H1 (cell line): ENCODE results near the gene ZNF385C. TPM values are rescaled to one million over a fixed set of nuclear protein-coding genes. Genes with fewer than 3 reads are reported as not detected.

Experiments used
- CTCF ChIA-PET: fragments of 300-600 bp; sonication (Branson Sonifier 250); formaldehyde crosslinking; loops from one replicate; lab custom pipeline; 2021; ENCODE audit not compliant: partially characterized antibody; lab: Charles Lee
- POLR2A ChIA-PET: fragments of 300-600 bp; sonication (Branson Sonifier 250); formaldehyde crosslinking; loops from one replicate; lab custom pipeline; 2021; ENCODE audit warnings: inconsistent platforms; ENCODE audit not compliant: partially characterized antibody; lab: Charles Lee
- DNase-seq, 2 experiments: peaks; one replicate each; pipeline versions ENCODE4 v3.0.0 to v3.0.0-alpha.2; 2010 to 2022; ENCODE audit warnings: low spot score in 2 of 2, low read depth in 1 of 2, mixed read lengths in 1 of 2
- FAIRE-seq: peaks from 2 replicates; lab custom pipeline; 2011; peaks lifted over from hg19 to GRCh38; lab: Jason Lieb, UNC
- H2AFZ ChIP-seq: 2 replicates; pipeline ENCODE4 v1.8.1; 2012; ENCODE audit warnings: low read length, inconsistent platforms
- H2AK5ac ChIP-seq: 2 replicates; pipeline ENCODE4 v1.6.1; 2013; ENCODE audit warnings: low read depth, low read length
- H2BK120ac ChIP-seq: replicated peaks from 2 replicates; pipeline ENCODE3; 2013; ENCODE audit warnings: low read depth, low read length, inconsistent platforms
- H2BK12ac ChIP-seq: 2 replicates; pipeline ENCODE4 v1.6.1; 2013; ENCODE audit warnings: low read depth, low read length
- H2BK15ac ChIP-seq: 2 replicates; pipeline ENCODE4 v1.6.1; 2013; ENCODE audit warnings: low read length
- H2BK20ac ChIP-seq: 2 replicates; pipeline ENCODE4 v1.6.1; 2013; ENCODE audit warnings: low read length
- H2BK5ac ChIP-seq: 2 replicates; pipeline ENCODE4 v1.6.1; 2013; ENCODE audit warnings: low read depth, low read length
- H3K14ac ChIP-seq: 2 replicates; pipeline ENCODE4 v1.6.1; 2013; ENCODE audit warnings: inconsistent platforms; ENCODE audit not compliant: insufficient read length
- H3K18ac ChIP-seq: 2 replicates; pipeline ENCODE4 v1.6.1; 2013; ENCODE audit warnings: low read length; ENCODE audit errors: extremely low read depth
- H3K23ac ChIP-seq: 2 replicates; pipeline ENCODE4 v1.6.1; 2013; ENCODE audit warnings: inconsistent platforms; ENCODE audit not compliant: insufficient read length
- H3K23me2 ChIP-seq: 2 replicates; pipeline ENCODE4 v1.6.1; 2013; ENCODE audit warnings: low read depth, low read length
- H3K27ac ChIP-seq: 2 replicates; pipeline ENCODE4 v1.6.1; 2011; ENCODE audit warnings: low read depth, low read length, inconsistent platforms
- H3K27me3 ChIP-seq, 4 experiments: replicated peaks in 1 of 4; 1 replicate in 1 of 4; 2 replicates in 3 of 4; pipeline versions ENCODE4 v1.6.1 to v1.8.1; 2011 to 2013; ENCODE audit warnings: low read length in 3 of 4, mild to moderate bottlenecking in 3 of 4, inconsistent platforms in 2 of 4, mixed read lengths in 2 of 4, moderate library complexity in 1 of 4; ENCODE audit not compliant: control insufficient read depth in 3 of 4, insufficient read depth in 3 of 4; ENCODE audit errors: extremely low read depth in 1 of 4
- H3K36me3 ChIP-seq, 4 experiments: 2 replicates each; pipeline versions ENCODE4 v1.6.1 to v1.8.1; 2011 to 2013; ENCODE audit warnings: mild to moderate bottlenecking in 4 of 4, low read length in 3 of 4, moderate library complexity in 2 of 4, control low read depth in 1 of 4, inconsistent platforms in 1 of 4; ENCODE audit not compliant: insufficient read depth in 4 of 4, control insufficient read depth in 2 of 4
- H3K4ac ChIP-seq: replicated peaks from 2 replicates; pipeline ENCODE3; 2013; ENCODE audit warnings: low read length, low read depth, mixed read lengths, inconsistent platforms; ENCODE audit not compliant: insufficient read length
- H3K4me1 ChIP-seq, 4 experiments: replicated peaks in 1 of 4; 1 replicate in 1 of 4; 2 replicates in 3 of 4; pipeline versions ENCODE4 v1.6.1 to v1.8.1; 2011 to 2013; ENCODE audit warnings: low read length in 3 of 4, inconsistent platforms in 2 of 4, mixed read lengths in 1 of 4; ENCODE audit not compliant: insufficient read depth in 4 of 4, control insufficient read depth in 3 of 4
- H3K4me2 ChIP-seq, 2 experiments: 2 replicates each; pipeline versions ENCODE4 v1.6.1 to v1.8.1; 2011 to 2013; ENCODE audit warnings: low read depth in 2 of 2, low read length in 2 of 2, control low read depth in 1 of 2, inconsistent platforms in 1 of 2, mild to moderate bottlenecking in 1 of 2; ENCODE audit not compliant: insufficient read depth in 1 of 2
- H3K4me3 ChIP-seq, 4 experiments: fragments of 200-600, 300-600 bp in 1 of 4; sonication (generic), shearing (Covaris generic), sonication (Bioruptor Twin) in 1 of 4; 2 replicates each; pipeline versions ENCODE4 v1.5.1 to v1.8.1; 2011 to 2016; ENCODE audit warnings: low read length in 4 of 4, low read depth in 3 of 4, control low read depth in 2 of 4, inconsistent platforms in 2 of 4, mild to moderate bottlenecking in 2 of 4, mixed read lengths in 1 of 4, moderate library complexity in 1 of 4; ENCODE audit not compliant: insufficient read depth in 2 of 4; ENCODE audit errors: extremely low read depth in 1 of 4
- H3K56ac ChIP-seq: replicated peaks from 2 replicates; pipeline ENCODE3; 2013; ENCODE audit warnings: low read depth, mild to moderate bottlenecking, mixed read lengths, low read length, inconsistent platforms; ENCODE audit not compliant: insufficient read length
- H3K79me1 ChIP-seq: 2 replicates; pipeline ENCODE4 v1.6.1; 2013; ENCODE audit warnings: low read depth, low read length, control low read depth
- H3K79me2 ChIP-seq, 2 experiments: 2 replicates each; pipeline versions ENCODE4 v1.6.1 to v1.8.1; 2012 to 2013; ENCODE audit warnings: low read length in 2 of 2, mild to moderate bottlenecking in 2 of 2, inconsistent platforms in 1 of 2; ENCODE audit not compliant: insufficient read depth in 2 of 2, control insufficient read depth in 1 of 2
- H3K9ac ChIP-seq, 4 experiments: replicated peaks in 1 of 4; 1 replicate in 1 of 4; 2 replicates in 3 of 4; pipeline versions ENCODE4 v1.6.1 to v1.8.1; 2011 to 2013; ENCODE audit warnings: low read depth in 3 of 4, low read length in 3 of 4, control low read depth in 2 of 4, mild to moderate bottlenecking in 2 of 4, moderate library complexity in 2 of 4, inconsistent platforms in 1 of 4; ENCODE audit errors: extremely low read depth in 1 of 4
- H3K9me3 ChIP-seq, 2 experiments: 2 replicates each; pipeline versions ENCODE4 v1.6.1 to v1.8.1; 2012 to 2013; ENCODE audit warnings: mild to moderate bottlenecking in 2 of 2, moderate library complexity in 2 of 2, control low read depth in 1 of 2, inconsistent platforms in 1 of 2, low read depth in 1 of 2, low read length in 1 of 2, mixed read lengths in 1 of 2; ENCODE audit not compliant: insufficient read depth in 2 of 2
- H4K20me1 ChIP-seq, 2 experiments: replicated peaks in 1 of 2; 2 replicates each; pipeline versions ENCODE3 to v1.8.1; 2011 to 2013; ENCODE audit warnings: inconsistent platforms in 2 of 2, low read length in 2 of 2, mild to moderate bottlenecking in 1 of 2; ENCODE audit not compliant: insufficient read depth in 2 of 2, control insufficient read depth in 1 of 2
- H4K5ac ChIP-seq: 2 replicates; pipeline ENCODE4 v1.6.1; 2013; ENCODE audit warnings: low read length, low read depth, mixed read lengths, inconsistent platforms; ENCODE audit not compliant: insufficient read length
- H4K8ac ChIP-seq: 2 replicates; pipeline ENCODE4 v1.8.0; 2013; ENCODE audit warnings: mild to moderate bottlenecking, moderate library complexity, low read length, inconsistent platforms; ENCODE audit not compliant: insufficient read depth; ENCODE audit errors: extremely low read depth
- H4K91ac ChIP-seq: replicated peaks from 2 replicates; pipeline ENCODE3; 2013; ENCODE audit warnings: low read length, mixed read lengths, inconsistent platforms; ENCODE audit not compliant: insufficient read length
- CBX5 ChIP-seq: fragments of 300-800, 300-1000 bp; sonication (generic); IDR thresholded peaks from 2 replicates; pipeline ENCODE4 v1.7.1; 2016; ENCODE audit warnings: antibody characterized with exemption, low read length, low read depth
- CTBP2 ChIP-seq: IDR thresholded peaks from 2 replicates; pipeline ENCODE4 v1.7.0; 2011; ENCODE audit warnings: borderline replicate concordance, mild to moderate bottlenecking, moderate library complexity, mixed read lengths, low read length; ENCODE audit not compliant: insufficient read depth, insufficient read length
- FOSL1 ChIP-seq: IDR thresholded peaks from 2 replicates; pipeline ENCODE4 v1.6.1; 2011; ENCODE audit warnings: mild to moderate bottlenecking, low read depth, low read length, moderate library complexity; ENCODE audit not compliant: insufficient read depth
- KDM5A ChIP-seq: fragments of 200-600 bp; IDR thresholded peaks from 2 replicates; pipeline ENCODE4 v1.7.1; 2012; ENCODE audit warnings: mild to moderate bottlenecking, low read length, inconsistent platforms, mixed read lengths
- MAFK ChIP-seq: IDR thresholded peaks from 2 replicates; pipeline ENCODE4 v1.6.1; 2012; ENCODE audit warnings: low read depth, mild to moderate bottlenecking, improper control_type of control experiment, low read length
- NANOG ChIP-seq: IDR thresholded peaks from 2 replicates; pipeline ENCODE4 v1.6.1; 2011; ENCODE audit warnings: low read length, low read depth, mild to moderate bottlenecking, inconsistent platforms; ENCODE audit not compliant: insufficient read depth, poor library complexity, severe bottlenecking
- POLR2AphosphoS5 ChIP-seq: IDR thresholded peaks from 2 replicates; pipeline ENCODE4 v1.6.1; 2011; ENCODE audit warnings: low read depth, low read length
- RBBP5 ChIP-seq: IDR thresholded peaks from 2 replicates; pipeline ENCODE4 v1.7.1; 2012; ENCODE audit warnings: low read depth, mild to moderate bottlenecking, inconsistent platforms, low read length, moderate library complexity, borderline replicate concordance
- YY1 ChIP-seq: IDR thresholded peaks from 2 replicates; pipeline ENCODE4 v1.6.1; 2011; ENCODE audit warnings: low read depth, mild to moderate bottlenecking, low read length
- WGBS, 2 experiments: shearing (Covaris generic) in 1 of 2; methylation state at CpG; one replicate each; pipeline versions ENCODE4 v1.1.6 to v1.1.7; 2013 to 2015; ENCODE audit warnings: low lambda C conversion rate in 2 of 2, mixed read lengths in 2 of 2, inconsistent platforms in 1 of 2, low coverage in 1 of 2, missing lambda C conversion rate in 1 of 2; ENCODE audit not compliant: insufficient replicate concordance in 2 of 2, insufficient coverage in 1 of 2, insufficient read length in 1 of 2; ENCODE audit errors: extremely low coverage in 1 of 2, missing lambda C conversion rate in 1 of 2; 5-methylcytosine and 5-hydroxymethylcytosine counted together
- polyA plus RNA-seq, 7 experiments: library from polyadenylated mRNA; depleted of rRNA in 3 of 7; stranded (reverse) in 5 of 7; unstranded in 2 of 7; fragments of >200 nt in 5 of 7; fragments of 200-250 nt in 2 of 7; gene quantifications; 1 replicate in 5 of 7; 2 replicates in 1 of 7; 4 replicates in 1 of 7; pipeline versions ENCODE4 v1.2.1 to v1.2.3, GENCODE V29; 2011 to 2013; ENCODE audit warnings: missing spikeins in 2 of 7, mixed read lengths in 2 of 7
- total RNA-seq: library from RNA; stranded (reverse); fragmentation: NEBNext Ultra II Directional; extraction: Animal tissue kit (Norgen Biotek cat#: 25700); gene quantifications from 2 replicates; pipeline ENCODE4 v1.2.1, GENCODE V29; 2021
- TF ChIP-seq, protein P1 (sequence below): IDR thresholded peaks from 2 replicates; pipeline ENCODE4 v1.6.1; 2012; ENCODE audit warnings: low read length, inconsistent platforms
- TF ChIP-seq, protein P2 (sequence below): IDR thresholded peaks from 2 replicates; pipeline ENCODE4 v1.6.1; 2011; ENCODE audit warnings: low read length, improper control_type of control experiment

Gene ZNF385C
- total and polyA plus RNA-seq, 2 of the 8 experiments (the other 6 are each of a cell fraction or from before 2014, with no cell fraction given): 3.9 to 6.1 TPM

DNA sequence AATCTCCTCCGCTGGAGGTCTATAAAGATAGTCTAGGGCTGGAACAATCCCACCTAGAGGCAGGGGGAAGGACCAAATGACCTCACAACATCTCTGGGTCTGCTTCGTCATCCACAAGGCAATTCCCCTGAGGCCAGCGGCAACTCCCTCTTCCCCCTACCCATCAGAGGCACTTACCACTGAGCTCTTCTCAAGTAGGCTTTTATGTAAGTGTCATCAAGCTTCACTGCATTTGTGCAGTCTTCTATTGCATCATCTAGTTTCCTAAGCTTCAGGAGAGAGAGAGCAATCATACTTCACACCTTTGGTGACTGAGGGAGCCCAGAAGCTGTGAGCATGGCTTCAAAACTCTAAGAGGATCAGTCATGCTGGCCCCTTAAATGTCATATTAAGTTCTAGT is 110.6 kb downstream of the ZNF385C start:
- Histone ChIP-seq H3K4ac (no peak overlapping the region), H3K79me2 (no peaks in the 10 kb centered on the region), H4K20me1 (peaks cover 7% of the 10 kb centered on the region in 2 experiments), H4K5ac (no peak overlapping the region), H3K23me2 (no peaks in the 10 kb centered on the region; the same call in 1 of the 2 replicates), H2AFZ (no peak overlapping the region), H2BK5ac (no peak overlapping the region), H3K14ac (no peak overlapping the region), H3K36me3 (peaks cover 40 to 96% (median 74%) of the 10 kb centered on the region in 4 experiments), H3K4me1 (no peaks in the 10 kb centered on the region), H2BK12ac (no peak overlapping the region), H3K23ac (no peak overlapping the region), H3K9ac (no peak overlapping the region), H2BK120ac (no peak overlapping the region), H4K8ac (no peak overlapping the region; the same call in 1 of the 2 replicates), H3K27ac (no peak overlapping the region), H3K79me1 (no peaks in the 10 kb centered on the region), H2BK15ac (no peak overlapping the region), H3K56ac (no peak overlapping the region), H2BK20ac (no peak overlapping the region), H3K27me3 (no peaks in the 10 kb centered on the region; a peak in 1 of 7 replicates), H3K4me3 (no peak overlapping the region), H3K9me3 (no peaks in the 10 kb centered on the region), H3K18ac (no peak overlapping the region), H2AK5ac (no peak overlapping the region), H3K4me2 (no peak overlapping the region), H4K91ac (no peak overlapping the region)
- no peak for FAIRE-seq
- no peak for DNase-seq
- WGBS, 2 experiments: 90% methylated on average over 3 of the region's 3 CpGs; no CpG with 5 or more reads in 1 of the 2 experiments
- POLR2A ChIA-PET: interaction anchor here (1.0 to 2.2 kb wide), 3 partner anchors 15 to 30 kb away, joined by 3 to 6 read pairs (median 4); partner anchors contain the start of gene DNAJC7
- TF ChIP-seq POLR2AphosphoS5 (no peak), YY1 (no peak), NANOG (no peak), CBX5 (no peak), FOSL1 (no peak), KDM5A (no peak), MAFK (no peak), CTBP2 (no peak), RBBP5 (no peak)
- TF ChIP-seq, protein P1, sequence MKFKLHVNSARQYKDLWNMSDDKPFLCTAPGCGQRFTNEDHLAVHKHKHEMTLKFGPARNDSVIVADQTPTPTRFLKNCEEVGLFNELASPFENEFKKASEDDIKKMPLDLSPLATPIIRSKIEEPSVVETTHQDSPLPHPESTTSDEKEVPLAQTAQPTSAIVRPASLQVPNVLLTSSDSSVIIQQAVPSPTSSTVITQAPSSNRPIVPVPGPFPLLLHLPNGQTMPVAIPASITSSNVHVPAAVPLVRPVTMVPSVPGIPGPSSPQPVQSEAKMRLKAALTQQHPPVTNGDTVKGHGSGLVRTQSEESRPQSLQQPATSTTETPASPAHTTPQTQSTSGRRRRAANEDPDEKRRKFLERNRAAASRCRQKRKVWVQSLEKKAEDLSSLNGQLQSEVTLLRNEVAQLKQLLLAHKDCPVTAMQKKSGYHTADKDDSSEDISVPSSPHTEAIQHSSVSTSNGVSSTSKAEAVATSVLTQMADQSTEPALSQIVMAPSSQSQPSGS: no peak
- TF ChIP-seq, protein P2, sequence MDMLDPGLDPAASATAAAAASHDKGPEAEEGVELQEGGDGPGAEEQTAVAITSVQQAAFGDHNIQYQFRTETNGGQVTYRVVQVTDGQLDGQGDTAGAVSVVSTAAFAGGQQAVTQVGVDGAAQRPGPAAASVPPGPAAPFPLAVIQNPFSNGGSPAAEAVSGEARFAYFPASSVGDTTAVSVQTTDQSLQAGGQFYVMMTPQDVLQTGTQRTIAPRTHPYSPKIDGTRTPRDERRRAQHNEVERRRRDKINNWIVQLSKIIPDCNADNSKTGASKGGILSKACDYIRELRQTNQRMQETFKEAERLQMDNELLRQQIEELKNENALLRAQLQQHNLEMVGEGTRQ: no peak
- CTCF ChIA-PET: interaction anchor here (1.2 to 2.5 kb wide), 2 partner anchors 15 to 21 kb away, joined by 4 to 7 read pairs; no protein-coding TSS in a partner anchor
